Peyer's patch (tissue), 4 donors: Measurements from ENCODE around the gene BMP5.

Experiments used
- CTCF ChIP-seq, 6 experiments: fragments of 450-650 bp in 4 of 6; fragments of 200-600 bp in 2 of 6; sonication (generic) in 1 of 6; IDR thresholded peaks; one replicate each; pipeline ENCODE4 v1.5.1; 2017 to 2019; ENCODE audit warnings: antibody characterized with exemption in 6 of 6, mild to moderate bottlenecking in 3 of 6, moderate library complexity in 1 of 6
- POLR2A ChIP-seq, 2 donors: fragments of 450-650 bp; IDR thresholded peaks; one replicate each; pipeline ENCODE4 v1.5.1; 2017; ENCODE audit warnings: antibody characterized with exemption in 2 of 2, mild to moderate bottlenecking in 2 of 2, moderate library complexity in 2 of 2

- TF ChIP-seq CTCF (IDR thresholded peaks at IDR 0.05) (no peak), POLR2A (IDR thresholded peaks at IDR 0.05) (no peak)
Measured at GRCh38 chr6:55726144-55726543, 149.2 kb downstream of the BMP5 start.
